BLaER1 treated with 17β-estradiol and CSF1 and Interleukin-3, amounts not matched to agents 10 nM and 100 nM (cell line): Measurements from ENCODE around the gene DBR1.
A peak's percentile ranks its signal among the peaks of the same experiment; 100 is the strongest.

Experiments
- H3K27ac ChIP-seq, 11 experiments: shearing (Covaris generic); formaldehyde crosslinking; 2 replicates each; pipeline ENCODE4 v1.8.1; 2022
- H3K27me3 ChIP-seq, 11 experiments: shearing (Covaris generic); formaldehyde crosslinking; 2 replicates each; pipeline ENCODE4 v1.8.1; 2022
- H3K36me3 ChIP-seq, 11 experiments: shearing (Covaris generic); formaldehyde crosslinking; 2 replicates each; pipeline ENCODE4 v1.8.1; 2022
- H3K4me1 ChIP-seq, 10 experiments: shearing (Covaris generic); formaldehyde crosslinking; 2 replicates each; pipeline ENCODE4 v1.8.1; 2022
- H3K4me2 ChIP-seq, 11 experiments: shearing (Covaris generic); formaldehyde crosslinking; 2 replicates each; pipeline ENCODE4 v1.8.1; 2022
- H3K4me3 ChIP-seq, 10 experiments: shearing (Covaris generic); formaldehyde crosslinking; 2 replicates each; pipeline ENCODE4 v1.8.1; 2022
- H3K9ac ChIP-seq, 11 experiments: shearing (Covaris generic); formaldehyde crosslinking; 2 replicates each; pipeline ENCODE4 v1.8.1; 2022
- H3K9me3 ChIP-seq, 11 experiments: shearing (Covaris generic); formaldehyde crosslinking; replicated peaks in 1 of 11; 2 replicates each; pipeline ENCODE4 v1.8.1; 2022
- H4K20me1 ChIP-seq, 11 experiments: shearing (Covaris generic); formaldehyde crosslinking; 2 replicates each; pipeline ENCODE4 v1.8.1; 2022
- Cebpa-rat ChIP-seq, 11 experiments: shearing (Covaris generic); IDR thresholded peaks; 2 replicates each; pipeline ENCODE4 v1.8.1; 2022

Gene DBR1

DNA sequence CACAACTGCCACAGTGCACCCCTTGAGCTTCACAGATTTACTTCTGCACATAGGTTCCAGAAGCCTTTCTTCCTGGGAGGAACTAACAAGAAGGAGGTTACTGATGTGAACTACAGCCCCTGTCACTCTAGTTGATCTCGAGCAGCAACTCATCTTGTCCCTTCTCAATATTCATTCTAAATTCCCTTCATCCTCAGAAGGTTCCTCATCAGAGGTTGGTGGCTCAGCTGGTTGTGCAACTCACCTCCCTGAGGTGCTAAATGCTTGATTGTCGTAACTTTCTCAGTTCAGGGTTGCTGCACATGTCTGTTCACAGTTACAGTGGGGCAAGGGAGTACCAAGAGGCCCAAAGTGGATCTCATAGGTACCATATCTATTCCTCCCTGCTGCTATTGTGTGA lies 36.9 kb downstream of the DBR1 start:
- Histone ChIP-seq H4K20me1 (no peaks in the 10 kb centered on the region), H3K4me1 (peaks cover 0 to 74% (median 23%) of the 10 kb centered on the region in 10 experiments; a peak in 13 of 20 replicates), H3K4me3 (no peak overlapping the region), H3K36me3 (no peaks in the 10 kb centered on the region), H3K9me3 (no peaks in the 10 kb centered on the region), H3K27me3 (no peaks in the 10 kb centered on the region), H3K4me2 (peak overlapping the region in 5 of 11 experiments; percentile 61 to 97 (median 86); a peak in 10 of 22 replicates), H3K27ac (peak overlapping the region in 4 of 11 experiments; percentile 71 to 78 (median 74); a peak in 8 of 22 replicates), H3K9ac (peak overlapping the region in 1 of 11 experiments; percentile 56; a peak in 1 of 22 replicates)
- TF ChIP-seq Cebpa-rat (IDR thresholded peaks at IDR 0.05): no peak

DNA sequence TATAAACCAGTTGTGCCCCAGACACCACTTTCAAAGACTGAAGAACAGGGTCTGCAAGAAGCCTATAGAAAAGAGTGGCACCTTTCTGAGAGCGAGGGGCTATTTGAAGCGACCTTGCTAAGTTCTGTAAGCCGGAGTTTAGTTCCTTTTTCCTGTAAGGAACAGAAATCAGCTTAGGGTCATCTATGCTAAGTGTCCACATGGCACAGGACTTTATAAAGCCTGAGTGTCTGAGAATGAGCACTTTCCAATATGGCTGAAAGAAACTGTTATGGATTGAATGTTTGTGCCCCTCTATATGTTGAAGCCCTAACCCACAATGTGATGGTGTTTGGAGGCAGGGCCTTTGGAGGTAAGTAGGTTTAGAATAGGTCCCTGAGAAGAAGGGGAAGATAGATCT lies 38.5 kb downstream of the DBR1 start:
- no peak for TF ChIP-seq Cebpa-rat (IDR thresholded peaks at IDR 0.05)
- Histone ChIP-seq H4K20me1 (no peaks in the 10 kb centered on the region), H3K27me3 (no peaks in the 10 kb centered on the region), H3K9ac (peak overlapping the region in 5 of 11 experiments; percentile 24 to 67 (median 54); a peak in 7 of 22 replicates), H3K9me3 (no peaks in the 10 kb centered on the region), H3K36me3 (no peaks in the 10 kb centered on the region), H3K27ac (peak overlapping the region in 6 of 11 experiments; percentile 35 to 80 (median 74); a peak in 12 of 22 replicates), H3K4me3 (no peak overlapping the region), H3K4me2 (peak overlapping the region in 5 of 11 experiments; percentile 61 to 97 (median 86); a peak in 10 of 22 replicates), H3K4me1 (peaks cover 0 to 74% (median 23%) of the 10 kb centered on the region in 10 experiments; a peak in 13 of 20 replicates)

DNA sequence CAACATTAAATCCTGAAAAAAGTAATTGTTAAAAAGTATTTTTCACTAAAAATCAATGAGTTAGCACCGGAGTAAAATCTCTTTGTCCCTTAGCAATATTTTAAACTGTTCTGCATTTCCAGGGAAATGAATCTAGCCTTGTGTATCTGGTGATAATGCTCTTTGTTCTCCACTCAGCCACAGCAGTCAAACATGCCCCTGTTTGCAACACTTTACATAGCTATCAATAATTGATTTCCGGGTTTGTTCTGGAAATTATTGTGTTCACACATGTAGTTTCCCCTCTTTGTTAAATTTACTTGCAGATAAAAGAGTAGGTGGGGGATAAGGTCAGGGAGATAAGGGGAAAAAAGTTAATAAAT lies 38.9 kb downstream of the DBR1 start:
- Histone ChIP-seq H4K20me1 (no peaks in the 10 kb centered on the region), H3K9ac (peak overlapping the region in 2 of 11 experiments; percentile 53 to 67; a peak in 4 of 22 replicates), H3K4me1 (peaks cover 0 to 74% (median 23%) of the 10 kb centered on the region in 10 experiments; a peak in 13 of 20 replicates), H3K4me2 (peak overlapping the region in 5 of 11 experiments; percentile 61 to 97 (median 86); a peak in 10 of 22 replicates), H3K27ac (peak overlapping the region in 6 of 11 experiments; percentile 15 to 80 (median 74); a peak in 10 of 22 replicates), H3K27me3 (no peaks in the 10 kb centered on the region), H3K9me3 (no peaks in the 10 kb centered on the region), H3K4me3 (no peak overlapping the region), H3K36me3 (no peaks in the 10 kb centered on the region)
- TF ChIP-seq Cebpa-rat (IDR thresholded peaks at IDR 0.05): no peak

DNA sequence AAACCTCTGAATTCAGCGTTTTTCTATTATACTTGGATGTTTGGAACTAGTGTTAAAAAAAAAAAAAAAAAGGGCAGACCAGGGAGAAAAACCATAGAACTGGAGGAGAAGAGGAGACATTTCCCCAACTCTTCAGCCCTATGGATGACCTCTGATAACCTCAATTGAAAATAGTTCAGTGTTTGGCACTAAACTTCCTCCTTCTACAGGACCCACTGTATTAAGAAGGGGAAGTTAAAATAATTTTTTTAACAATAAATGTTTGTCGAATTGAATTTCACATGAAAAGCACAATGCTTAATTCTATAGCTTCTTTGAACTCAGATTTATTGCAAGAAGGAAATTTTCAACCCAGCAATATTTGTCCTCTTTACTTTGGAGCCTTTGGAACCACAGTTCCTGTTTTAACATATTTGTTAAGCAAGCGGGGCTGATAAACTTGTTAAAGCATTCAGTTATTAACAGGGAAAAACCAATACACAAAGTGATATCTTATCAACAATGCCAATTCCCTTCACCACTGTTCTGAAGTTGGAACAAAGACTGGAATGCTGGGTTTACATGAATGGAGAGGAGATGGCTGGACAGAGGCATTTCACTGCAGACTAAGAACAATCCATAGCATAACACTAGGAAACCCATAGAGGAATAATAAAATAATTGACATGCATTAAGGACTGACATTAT lies 39.4 kb downstream of the DBR1 start:
- Histone ChIP-seq H3K4me3 (no peak overlapping the region), H3K9me3 (no peaks in the 10 kb centered on the region), H3K36me3 (no peaks in the 10 kb centered on the region), H4K20me1 (no peaks in the 10 kb centered on the region), H3K4me2 (peak overlapping the region in 6 of 11 experiments; percentile 6 to 97 (median 85); a peak in 11 of 22 replicates), H3K4me1 (peaks cover 0 to 71% (median 23%) of the 10 kb centered on the region in 10 experiments; a peak in 13 of 20 replicates), H3K27ac (peak overlapping the region in 6 of 11 experiments; percentile 15 to 80 (median 74); a peak in 9 of 22 replicates), H3K9ac (peak overlapping the region in 3 of 11 experiments; percentile 34 to 67 (median 53); a peak in 5 of 22 replicates), H3K27me3 (no peaks in the 10 kb centered on the region)
- TF ChIP-seq Cebpa-rat (IDR thresholded peaks at IDR 0.05): no peak

DNA sequence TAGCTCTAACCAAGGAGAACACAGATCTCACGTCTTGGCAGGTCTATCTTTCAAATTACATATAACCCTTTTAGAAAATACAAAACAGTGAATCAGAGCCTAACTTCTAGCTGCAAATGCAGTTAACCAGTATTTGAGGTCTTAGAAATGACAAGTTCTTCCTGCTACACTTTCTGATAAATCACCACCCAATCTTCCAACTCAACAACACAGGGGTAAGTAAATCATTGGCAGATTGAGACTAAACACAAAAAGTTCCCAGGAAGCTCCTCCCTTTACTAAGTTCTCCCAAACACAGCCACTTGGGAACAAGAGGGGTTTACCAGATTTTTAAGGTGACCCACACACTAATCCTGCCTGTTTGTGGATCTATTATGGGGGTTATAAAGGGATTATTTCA lies 42.5 kb downstream of the DBR1 start, which contains the start of gene A4GNT:
A4GNT (minus strand) TSS at position 152 of the 400 bp plus-strand sequence. CDS start 1,134 bp downstream, outside the sequence.
- peaks cover 11 to 53% (median 30%) of the 10 kb centered on the region in 10 experiments for H3K4me1 ChIP-seq
- H3K27me3 ChIP-seq: no peaks in the 10 kb centered on the region
- no peaks in the 10 kb centered on the region for H4K20me1 ChIP-seq
- H3K36me3 ChIP-seq: no peaks in the 10 kb centered on the region
- H3K4me2 ChIP-seq: peak within 1 kb of the TSS in 1 of 11 experiments; percentile 28; a peak in 2 of 22 replicates
- no peak within 1 kb of the TSS for H3K27ac ChIP-seq
- H3K9me3 ChIP-seq: no peaks in the 10 kb centered on the region
- H3K9ac ChIP-seq: no peak within 1 kb of the TSS
- H3K4me3 ChIP-seq: no peak within 1 kb of the TSS
- TF ChIP-seq Cebpa-rat (IDR thresholded peaks at IDR 0.05): no peak

DNA sequence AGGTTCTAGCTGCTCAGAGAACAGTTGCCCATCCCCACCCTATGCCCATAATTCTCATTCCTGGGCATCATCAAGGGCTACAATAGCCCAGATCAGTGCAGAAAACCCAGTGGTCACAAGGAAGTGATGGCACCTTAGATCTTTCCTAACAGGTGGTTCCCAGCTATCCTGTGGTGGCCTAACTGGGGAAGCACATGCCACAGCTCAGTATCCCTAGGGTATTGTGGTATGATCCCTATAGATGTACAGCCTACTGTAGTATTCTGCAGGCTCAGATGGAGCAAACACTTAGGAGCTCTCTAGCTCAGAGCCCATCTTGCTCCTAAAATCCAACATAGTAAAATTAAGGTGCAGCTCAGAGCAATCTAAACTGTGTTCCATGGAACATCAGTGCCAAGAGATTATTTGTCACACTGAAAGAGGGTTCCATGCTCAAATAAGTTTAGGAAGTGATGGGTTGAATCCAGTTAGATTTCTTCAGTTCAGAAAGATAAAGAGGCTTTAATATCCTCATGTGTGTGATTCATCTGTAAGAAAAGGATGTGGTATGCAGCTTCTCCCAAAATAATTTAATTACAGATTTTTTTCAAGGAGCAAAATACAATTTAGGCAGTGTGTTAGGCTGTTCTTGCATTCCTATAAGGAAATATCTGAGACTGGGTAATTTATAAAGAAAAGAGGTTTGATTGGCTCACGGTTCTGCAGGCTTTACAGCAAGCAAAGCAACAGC lies 46.9 kb downstream of the DBR1 start:
- Histone ChIP-seq H3K27me3 (no peaks in the 10 kb centered on the region), H3K27ac (no peak overlapping the region), H3K4me1 (peaks cover 12 to 46% (median 20%) of the 10 kb centered on the region in 10 experiments), H3K9ac (no peak overlapping the region), H3K4me3 (no peak overlapping the region), H3K9me3 (peaks cover 0 to 9% (median 7%) of the 10 kb centered on the region in 11 experiments; a peak in 13 of 22 replicates), H3K36me3 (no peaks in the 10 kb centered on the region), H3K4me2 (peak overlapping the region; percentile 22 to 71 (median 46); a peak in 21 of 22 replicates), H4K20me1 (no peaks in the 10 kb centered on the region)
- no peak for TF ChIP-seq Cebpa-rat (IDR thresholded peaks at IDR 0.05)

DNA sequence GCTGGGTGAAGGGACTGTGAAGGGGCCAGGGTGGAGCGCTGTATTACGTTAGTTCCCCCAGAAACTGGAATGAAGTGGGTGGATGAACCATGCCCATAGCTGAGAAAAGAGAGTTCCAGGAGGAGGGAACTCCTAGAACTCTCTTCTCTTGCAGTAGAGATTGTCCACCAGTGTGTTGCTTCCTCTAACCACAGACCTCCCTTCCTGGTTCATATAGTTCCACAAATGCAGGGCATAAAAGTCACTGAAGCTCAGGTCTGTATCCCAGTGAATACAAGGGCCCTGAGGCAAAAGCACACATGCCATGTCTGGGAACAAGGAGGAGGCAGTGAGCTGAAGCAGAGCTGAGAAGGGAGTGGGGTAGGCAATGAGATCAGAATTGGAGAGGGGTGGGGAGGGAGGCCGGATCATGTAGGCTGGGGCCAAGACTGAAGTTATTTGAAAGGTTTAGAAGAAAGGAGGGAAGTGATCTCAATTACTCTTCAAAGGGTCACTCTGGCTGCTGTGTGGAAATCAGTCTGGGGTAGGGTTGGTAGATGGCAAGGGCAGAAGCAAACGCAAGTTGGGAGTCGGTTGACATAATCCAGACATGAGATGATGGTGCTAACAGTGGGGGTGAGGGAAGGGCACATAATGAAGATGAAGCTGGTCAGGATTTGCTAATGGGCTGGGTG lies 49.0 kb downstream of the DBR1 start:
- no peaks in the 10 kb centered on the region for H4K20me1 ChIP-seq
- H3K4me1 ChIP-seq: peaks cover 12 to 46% (median 20%) of the 10 kb centered on the region in 10 experiments
- H3K27ac ChIP-seq: peak overlapping the region in 5 of 11 experiments; percentile 16 to 67 (median 53); a peak in 7 of 22 replicates
- H3K36me3 ChIP-seq: no peaks in the 10 kb centered on the region
- peak overlapping the region in 5 of 11 experiments; percentile 18 to 96 (median 53); a peak in 8 of 22 replicates for H3K4me2 ChIP-seq
- no peaks in the 10 kb centered on the region for H3K27me3 ChIP-seq
- no peak for TF ChIP-seq Cebpa-rat (IDR thresholded peaks at IDR 0.05)
- no peak overlapping the region for H3K4me3 ChIP-seq
- peaks cover 0 to 9% (median 7%) of the 10 kb centered on the region in 11 experiments; a peak in 13 of 22 replicates for H3K9me3 ChIP-seq
- peak overlapping the region in 3 of 11 experiments; percentile 19 to 60 (median 44); a peak in 3 of 22 replicates for H3K9ac ChIP-seq

DNA sequence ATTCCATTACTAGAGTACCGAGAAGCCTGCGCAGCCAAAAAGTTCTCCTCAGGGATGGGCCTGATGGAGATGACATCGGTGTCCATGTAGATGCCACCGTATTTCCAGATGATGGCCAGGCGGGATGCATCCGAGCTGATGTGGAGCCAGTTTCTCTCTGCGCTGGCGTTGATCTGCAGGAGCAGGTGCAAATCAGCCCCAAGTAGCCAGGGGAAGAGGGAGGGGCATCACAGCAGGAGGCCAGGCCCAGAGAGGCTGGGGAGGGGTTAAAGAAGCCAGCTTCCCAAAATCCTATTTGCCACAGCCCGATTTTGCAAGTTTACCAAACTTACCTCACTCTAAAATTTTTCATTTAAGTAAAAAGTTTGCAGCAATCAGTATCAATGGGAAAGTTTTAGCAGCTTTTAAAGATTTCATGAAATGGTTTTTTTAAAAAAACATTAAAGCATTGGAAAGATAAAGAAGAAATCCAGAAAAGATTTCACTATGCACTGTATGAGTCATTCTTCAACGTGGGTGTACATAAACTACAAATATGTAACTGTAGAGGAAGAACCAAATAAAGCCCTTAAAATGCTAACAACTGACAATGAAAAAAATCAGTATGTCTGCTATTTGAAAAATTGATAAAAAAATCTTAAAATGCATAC lies 49.9 kb downstream of the DBR1 start:
- Histone ChIP-seq H3K4me1 (peaks cover 12 to 46% (median 20%) of the 10 kb centered on the region in 10 experiments), H4K20me1 (no peaks in the 10 kb centered on the region), H3K27me3 (no peaks in the 10 kb centered on the region), H3K9ac (peak overlapping the region in 1 of 11 experiments; percentile 44; a peak in 1 of 22 replicates), H3K4me2 (peak overlapping the region in 4 of 11 experiments; percentile 18 to 96 (median 68); a peak in 6 of 22 replicates), H3K4me3 (no peak overlapping the region), H3K27ac (peak overlapping the region in 3 of 11 experiments; percentile 53 to 67 (median 65); a peak in 5 of 22 replicates), H3K36me3 (no peaks in the 10 kb centered on the region), H3K9me3 (peaks cover 0 to 9% (median 7%) of the 10 kb centered on the region in 11 experiments; a peak in 13 of 22 replicates)
- TF ChIP-seq Cebpa-rat (IDR thresholded peaks at IDR 0.05): no peak
